K562 (cell line): ENCODE data around the gene CDNF. TPM values are rescaled to one million over a fixed set of nuclear protein-coding genes. Genes with fewer than 3 reads are reported as not detected.

ENCODE experiments used
- ARID1B ChIP-seq: fragments of 450-650 bp; IDR thresholded peaks from 2 replicates; pipeline ENCODE4 v1.6.1; 2016; ENCODE audit warnings: antibody characterized with exemption, mild to moderate bottlenecking, inconsistent platforms
- CBX3 ChIP-seq, 2 experiments: IDR thresholded peaks; 1 replicate in 1 of 2; 2 replicates in 1 of 2; pipeline ENCODE4 v1.6.1; 2012; ENCODE audit warnings: inconsistent platforms in 2 of 2, low read length in 2 of 2, borderline replicate concordance in 1 of 2, control low read depth in 1 of 2
- CXXC5 ChIP-seq: fragments of 250-450 bp; sonication (Bioruptor Pico); IDR thresholded peaks from 2 replicates; pipeline ENCODE4 v1.8.0; 2022; ENCODE audit warnings: inconsistent platforms, mild to moderate bottlenecking, moderate library complexity
- ETV5 ChIP-seq: sonication (generic); formaldehyde crosslinking; IDR thresholded peaks from 2 replicates; pipeline ENCODE4 v1.4.0; 2020; ENCODE audit warnings: low read depth, mild to moderate bottlenecking, missing genetic modification reagents
- FOXK2 ChIP-seq, 2 experiments: fragments of 450-650 bp; IDR thresholded peaks in 1 of 2; conservative IDR thresholded peaks in 1 of 2; 2 replicates each; pipeline ENCODE4 v1.6.1; 2016; ENCODE audit warnings: low read depth in 2 of 2, mild to moderate bottlenecking in 1 of 2
- FOXM1 ChIP-seq, 2 experiments: fragments of 450-650 bp in 1 of 2; sonication (generic) in 1 of 2; formaldehyde crosslinking in 1 of 2; IDR thresholded peaks; 2 replicates each; pipeline versions ENCODE4 v1.6.1 to v1.9.0; 2017 to 2022; ENCODE audit warnings: low read depth in 2 of 2, mild to moderate bottlenecking in 2 of 2, missing genetic modification reagents in 1 of 2, moderate library complexity in 1 of 2
- FOXP1 ChIP-seq: sonication (generic); formaldehyde crosslinking; IDR thresholded peaks from 2 replicates; pipeline ENCODE4 v1.8.0; 2022; ENCODE audit warnings: mild to moderate bottlenecking, missing genetic modification reagents
- FOXP4 ChIP-seq: sonication (generic); formaldehyde crosslinking; IDR thresholded peaks from 2 replicates; pipeline ENCODE4 v1.8.0; 2022; ENCODE audit warnings: mild to moderate bottlenecking, missing genetic modification reagents, borderline replicate concordance
- HDAC2 ChIP-seq: fragments of 450-650 bp; IDR thresholded peaks from 2 replicates; pipeline ENCODE4 v1.6.1; 2016; ENCODE audit warnings: mild to moderate bottlenecking
- KDM5B ChIP-seq: fragments of 200-600 bp; sonication (generic); IDR thresholded peaks from 2 replicates; pipeline ENCODE4 v1.6.1; 2012; ENCODE audit warnings: low read depth, mild to moderate bottlenecking, moderate library complexity, low read length, control low read depth, inconsistent platforms; ENCODE audit not compliant: insufficient replicate concordance
- MAZ ChIP-seq, 2 experiments: fragments of 450-650 bp in 1 of 2; sonication (generic) in 1 of 2; formaldehyde crosslinking; IDR thresholded peaks in 1 of 2; conservative IDR thresholded peaks in 1 of 2; 2 replicates each; pipeline versions ENCODE4 v1.4.0 to v1.5.0; 2020; ENCODE audit warnings: mild to moderate bottlenecking in 1 of 2, missing genetic modification reagents in 1 of 2
- MXI1 ChIP-seq: IDR thresholded peaks from 2 replicates; pipeline ENCODE4 v1.6.1; 2011; ENCODE audit warnings: low read depth, mild to moderate bottlenecking, improper control_type of control experiment, low read length
- NCOA1 ChIP-seq: fragments of 450-650 bp; IDR thresholded peaks from 2 replicates; pipeline ENCODE4 v1.6.1; 2016; ENCODE audit warnings: low read depth
- NR1H2 ChIP-seq: sonication (generic); formaldehyde crosslinking; IDR thresholded peaks from 2 replicates; pipeline ENCODE4 v1.4.0; 2020; ENCODE audit warnings: mild to moderate bottlenecking, missing genetic modification reagents
- NRF1 ChIP-seq, 2 experiments: fragments of 450-650 bp; IDR thresholded peaks in 1 of 2; conservative IDR thresholded peaks in 1 of 2; 2 replicates each; pipeline ENCODE4 v1.6.1; 2014; ENCODE audit warnings: mild to moderate bottlenecking in 2 of 2
- PHTF2 ChIP-seq: fragments of 250-450 bp; sonication (Bioruptor Pico); IDR thresholded peaks from 2 replicates; pipeline ENCODE4 v1.5.0; 2021; ENCODE audit warnings: mild to moderate bottlenecking
- POLR3A ChIP-seq: IDR thresholded peaks from 2 replicates; pipeline ENCODE4 v1.6.1; 2011; ENCODE audit warnings: borderline replicate concordance, mild to moderate bottlenecking, moderate library complexity; ENCODE audit not compliant: insufficient read length, insufficient read depth; ENCODE audit errors: extremely low read depth
- PRPF4 ChIP-seq: fragments of 200-400 bp; formaldehyde crosslinking; IDR thresholded peaks from one replicate; pipeline ENCODE4 v1.6.1; 2017; ENCODE audit warnings: low read length, low read depth, mild to moderate bottlenecking; ENCODE audit not compliant: insufficient read depth, poor library complexity, severe bottlenecking
- SAP30 ChIP-seq: fragments of 200-600 bp; sonication (generic); IDR thresholded peaks from 2 replicates; pipeline ENCODE4 v1.6.1; 2012; ENCODE audit warnings: borderline replicate concordance, low read depth, mild to moderate bottlenecking, moderate library complexity, low read length, control low read depth, inconsistent platforms; ENCODE audit not compliant: insufficient read depth, poor library complexity, severe bottlenecking
- SIN3B ChIP-seq: fragments of 450-650 bp; IDR thresholded peaks from 2 replicates; pipeline ENCODE4 v1.6.1; 2017; ENCODE audit warnings: low read depth, mild to moderate bottlenecking, moderate library complexity
- SMARCA5 ChIP-seq: fragments of 450-650 bp; IDR thresholded peaks from 2 replicates; pipeline ENCODE4 v1.6.1; 2016
- SMARCE1 ChIP-seq: fragments of 450-650 bp; IDR thresholded peaks from 2 replicates; pipeline ENCODE4 v1.7.1; 2016; ENCODE audit warnings: mild to moderate bottlenecking
- ZC3H8 ChIP-seq: fragments of 450-650 bp; IDR thresholded peaks from 2 replicates; pipeline ENCODE4 v1.6.1; 2017
- ZNF780A ChIP-seq: fragments of 250-450 bp; sonication (Bioruptor Pico); IDR thresholded peaks from 2 replicates; pipeline ENCODE4 v1.5.0; 2021; ENCODE audit warnings: mild to moderate bottlenecking
- polyA plus RNA-seq, 8 experiments: library from polyadenylated mRNA; depleted of rRNA in 4 of 8; stranded (reverse) in 5 of 8; unstranded in 3 of 8; fragments of >200 nt; fragmentation: Nextera tagmentation in 2 of 8; fragmentation: Illumina TruSeq in 1 of 8; extraction: Ambion mirVana in 2 of 8; extraction: Trizol in 1 of 8; gene quantifications; 2 replicates each; pipeline versions ENCODE4 v1.2.1 to v1.2.3, GENCODE V29; 2011 to 2014; ENCODE audit warnings: inconsistent platforms in 1 of 8, missing spikeins in 1 of 8
- total RNA-seq, 7 experiments: library from RNA; depleted of rRNA in 6 of 7; stranded (reverse); fragments of >200 nt in 6 of 7; fragmentation: Illumina TruSeq in 2 of 7; extraction: Trizol in 2 of 7; gene quantifications; 2 replicates each; pipeline versions ENCODE4 v1.2.1 to v1.2.3, GENCODE V29; 2011 to 2021; ENCODE audit warnings: low replicate concordance in 1 of 7

CDNF gene
- total and polyA plus RNA-seq, 9 of the 15 experiments (the other 6 are each of a cell fraction or from before 2014, with no cell fraction given), result 0.18 to 1.6 (median 0.61) TPM

GRCh38 chr10:14878266-14879123 is 40.7 kb upstream of the CDNF start, which contains the start of gene SUV39H2 (continued):
- TF ChIP-seq ZNF780A (CRISPR knock-in tag) (no peak), FOXM1 (IDR thresholded peaks at IDR 0.05; ENCODE audit: low read depth) (no peak), FOXM1 (CRISPR knock-in tag; IDR thresholded peaks at IDR 0.05; ENCODE audit: low read depth) (peak; percentile 58), ARID1B (peak; percentile 24; the same call in 1 of the 2 replicates), CBX3 (IDR thresholded peaks at IDR 0.05; ENCODE audit: borderline replicate concordance in 1 of 2, low read length in 2 of 2) (0 out of 3 replicates have a peak, but pooled peaks of 1 of the 2 experiments have one; percentile 19), PHTF2 (CRISPR knock-in tag) (no peak), HDAC2 (peak; percentile 80; the same call in 1 of the 2 replicates), NCOA1 (0 out of 2 replicates have a peak, but pooled peaks have one; percentile 29), FOXK2 (conservative IDR thresholded peaks at IDR 0.05 in 1 of 2, IDR thresholded peaks at IDR 0.05 in 1 of 2; ENCODE audit: low read depth in 2 of 2) (peak in 1 of 2 experiments; percentile 1; a peak in 1 of 4 replicates), NR1H2 (CRISPR knock-in tag) (no peak), MAZ (CRISPR knock-in tag; conservative IDR thresholded peaks at IDR 0.05 in 1 of 2, IDR thresholded peaks at IDR 0.05 in 1 of 2) (peak; percentile 64 to 83; a peak in 3 of 4 replicates), FOXP4 (0 out of 2 replicates have a peak, but pooled peaks have one; percentile 13), SMARCA5 (peak; percentile 34; the same call in 1 of the 2 replicates), SMARCE1 (peak; percentile 63; the same call in 1 of the 2 replicates), CXXC5 (peak; percentile 92), PRPF4 (no peak), SIN3B (peak; percentile 75; the same call in 1 of the 2 replicates), KDM5B (peak; percentile 91), FOXP1 (CRISPR knock-in tag) (peak; percentile 23; the same call in 1 of the 2 replicates), SAP30 (peak; percentile 83), ZC3H8 (no peak), NRF1 (conservative IDR thresholded peaks at IDR 0.05 in 1 of 2, IDR thresholded peaks at IDR 0.05 in 1 of 2) (peak; percentile 92 to 94), POLR3A (no peak), ETV5 (CRISPR knock-in tag) (peak; percentile 44), MXI1 (0 out of 2 replicates have a peak, but pooled peaks have one; percentile 21)
